ENCODE results near the gene GALNT2.

Gene GALNT2

DNA sequence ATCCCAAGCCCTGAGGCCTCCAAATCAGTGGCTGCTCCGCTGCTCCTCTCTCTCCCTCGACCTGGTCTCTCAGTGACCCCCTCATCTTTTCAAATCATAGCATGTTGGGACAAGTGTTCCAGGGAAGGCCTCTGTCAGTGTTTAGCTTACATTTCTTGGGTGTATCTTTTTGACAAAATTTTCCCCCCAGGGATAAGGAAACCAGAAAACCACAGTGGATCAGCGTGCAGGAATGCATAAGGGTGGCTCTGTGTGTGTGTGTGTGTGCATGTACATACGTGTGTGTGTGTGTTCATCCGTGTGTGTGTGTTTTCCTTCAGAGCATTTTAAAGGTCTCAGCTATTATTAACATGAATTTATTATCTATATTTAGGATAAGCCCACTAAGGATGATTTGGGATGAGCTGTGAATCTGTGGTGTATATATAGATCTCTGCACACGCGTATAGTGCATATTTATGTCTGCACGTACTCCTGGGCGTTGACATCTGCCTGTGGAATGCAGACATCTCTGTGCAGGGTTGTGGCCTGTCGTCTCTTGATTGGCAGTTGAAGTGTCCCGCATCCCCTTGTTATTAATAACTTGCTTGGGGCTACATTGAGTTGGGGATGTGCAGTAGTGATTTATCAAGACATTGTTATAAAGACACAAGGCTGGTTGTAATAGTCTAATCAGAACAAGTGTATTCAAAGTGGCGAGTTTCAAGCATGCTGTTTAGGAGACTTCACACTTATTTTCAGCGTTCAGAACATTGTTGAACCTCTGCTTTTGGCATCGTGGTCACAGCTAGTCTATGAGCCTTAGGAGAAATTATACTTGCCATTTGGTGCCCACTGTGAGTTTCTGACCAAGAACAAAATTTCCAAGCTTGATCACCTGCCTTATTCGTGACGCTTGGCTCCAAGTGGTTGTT is 55.6 kb downstream of the GALNT2 start:
- no peak overlapping the region for H3K4me3 ChIP-seq (ENCODE audit: low read depth, low read length)
- no peak for DNase-seq (ENCODE audit: low read depth)
- no peak for TF ChIP-seq CTCF (conservative IDR thresholded peaks at IDR 0.05; ENCODE audit: low read depth, low read length)

GRCh38 chr1:230123280-230124185 is 56.5 kb downstream of the GALNT2 start:
- peak; percentile 82 for DNase-seq (ENCODE audit: low read depth)
- TF ChIP-seq CTCF (conservative IDR thresholded peaks at IDR 0.05; ENCODE audit: low read depth, low read length): no peak

DNA sequence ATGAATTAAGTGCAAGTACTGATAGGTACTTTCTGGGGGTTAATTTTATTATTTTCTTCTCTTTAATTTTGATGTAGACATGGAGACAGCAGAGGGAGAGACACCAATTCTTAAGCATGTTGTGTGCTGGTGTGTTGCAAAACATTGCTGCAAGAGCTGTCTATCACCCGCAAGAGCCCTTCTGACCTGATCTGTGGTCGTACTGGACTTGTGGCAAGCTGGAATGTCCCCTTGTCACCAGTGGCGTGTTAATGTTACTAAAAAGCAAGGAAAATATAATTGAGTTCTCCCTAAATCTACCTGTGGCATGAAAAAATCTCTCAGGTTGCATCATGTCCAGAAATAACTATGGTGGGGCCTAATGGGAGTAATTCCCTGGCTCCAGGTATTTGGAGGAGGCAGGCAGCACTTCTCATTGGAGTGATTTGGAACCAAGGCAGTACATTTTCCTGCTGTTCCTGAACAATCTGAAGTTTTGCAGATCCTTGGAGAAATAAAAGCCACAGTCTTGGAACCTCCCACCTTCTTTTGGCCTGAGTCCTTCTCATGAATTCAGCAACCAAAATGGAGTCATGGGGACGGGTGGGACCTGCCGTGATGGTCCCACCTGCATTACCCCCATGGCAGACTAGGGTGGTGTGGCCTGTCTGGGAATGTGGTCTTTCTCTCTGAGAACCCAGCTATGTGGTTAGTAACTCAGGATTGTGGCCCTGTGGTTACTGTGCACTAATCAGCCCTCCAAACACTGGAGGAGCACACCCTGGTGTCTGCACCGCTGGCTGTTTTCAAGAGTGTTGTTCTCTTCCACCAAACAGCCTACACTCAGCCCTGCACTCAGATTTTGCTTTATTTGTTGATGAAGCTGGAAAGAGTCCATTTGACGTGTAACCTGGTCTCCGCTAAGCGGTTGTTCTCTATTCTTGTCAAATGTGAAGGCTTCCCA is 57.4 kb downstream of the GALNT2 start:
- peak; percentile 26 for TF ChIP-seq CTCF (conservative IDR thresholded peaks at IDR 0.05; ENCODE audit: low read depth, low read length)
- peak; percentile 48 for DNase-seq (ENCODE audit: low read depth)
- H3K4me3 ChIP-seq (ENCODE audit: low read depth, low read length): no peak overlapping the region

More at GRCh38 chr1:230123280-230124185, 56.5 kb downstream of the GALNT2 start:
- no peak overlapping the region for H3K4me3 ChIP-seq (ENCODE audit: low read depth, low read length)

GRCh38 chr1:230125141-230125540 is 58.1 kb downstream of the GALNT2 start:
- no peak for DNase-seq (ENCODE audit: low read depth)
- H3K4me3 ChIP-seq (ENCODE audit: low read depth, low read length): no peak overlapping the region
- TF ChIP-seq CTCF (conservative IDR thresholded peaks at IDR 0.05; ENCODE audit: low read depth, low read length): no peak

GRCh38 chr1:230125640-230126528 is 58.8 kb downstream of the GALNT2 start:
- H3K4me3 ChIP-seq (ENCODE audit: low read depth, low read length): no peak overlapping the region
- no peak for TF ChIP-seq CTCF (conservative IDR thresholded peaks at IDR 0.05; ENCODE audit: low read depth, low read length)
- no peak for DNase-seq (ENCODE audit: low read depth)
